GM21528 (cell line): ENCODE results near the gene PARVG.

Source experiments
- ATAC-seq: cut with Tn5 transposase; IDR thresholded peaks from one replicate; pipeline ENCODE4 v1.9.1; 2021; ENCODE audit warnings: mild to moderate bottlenecking, moderate library complexity; ENCODE audit not compliant: unreplicated experiment, low FRiP score

PARVG gene

GRCh38 chr22:44179196-44179988, 1.3 kb upstream of the PARVG start:
- ATAC-seq, result no peak

- no peak for ATAC-seq
Measured at GRCh38 chr22:44179989-44180705, 578 bp upstream of the PARVG start.

GRCh38 chr22:44181033-44181911, 547 bp downstream of the PARVG start:
- no peak for ATAC-seq

GRCh38 chr22:44181912-44182587, 1.3 kb downstream of the PARVG start:
- ATAC-seq, result no peak

DNA sequence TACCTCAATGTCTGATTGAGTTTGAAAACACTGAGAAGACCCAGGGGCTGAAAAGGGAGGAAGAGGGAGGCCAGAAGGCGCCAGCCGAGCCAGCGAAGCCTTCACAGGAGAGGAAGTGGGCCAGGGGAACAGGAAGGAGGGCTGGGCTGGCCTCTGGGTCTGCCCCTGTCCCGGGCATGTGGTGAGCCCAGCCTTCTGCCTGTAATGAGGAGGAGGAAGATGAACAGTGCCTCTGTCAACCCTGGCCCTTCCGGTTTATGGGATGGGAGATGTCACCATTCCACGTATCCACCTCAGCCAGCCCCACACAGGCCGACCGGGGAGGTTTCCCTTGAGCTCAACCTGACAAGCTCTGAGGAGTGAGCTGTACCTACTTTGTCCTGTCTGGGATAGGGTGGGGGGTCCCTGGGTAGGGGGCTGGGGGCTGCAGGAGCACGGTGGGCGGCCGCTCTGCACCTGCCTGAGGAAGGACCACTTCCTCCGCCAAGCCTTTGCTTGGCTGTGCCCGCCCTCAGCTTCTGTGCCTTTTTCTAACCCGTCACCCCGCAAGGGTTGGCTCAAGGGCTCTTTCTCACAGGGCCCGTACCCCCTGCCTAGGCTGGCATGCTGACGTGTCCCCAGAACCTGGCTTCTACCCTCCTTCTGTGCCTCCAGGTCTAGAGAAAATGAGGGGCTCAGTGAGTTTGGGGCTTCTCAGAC, 2.0 kb downstream of the PARVG start:
- no peak for ATAC-seq

GRCh38 chr22:44183287-44183588, 2.5 kb downstream of the PARVG start:
- no peak for ATAC-seq

DNA sequence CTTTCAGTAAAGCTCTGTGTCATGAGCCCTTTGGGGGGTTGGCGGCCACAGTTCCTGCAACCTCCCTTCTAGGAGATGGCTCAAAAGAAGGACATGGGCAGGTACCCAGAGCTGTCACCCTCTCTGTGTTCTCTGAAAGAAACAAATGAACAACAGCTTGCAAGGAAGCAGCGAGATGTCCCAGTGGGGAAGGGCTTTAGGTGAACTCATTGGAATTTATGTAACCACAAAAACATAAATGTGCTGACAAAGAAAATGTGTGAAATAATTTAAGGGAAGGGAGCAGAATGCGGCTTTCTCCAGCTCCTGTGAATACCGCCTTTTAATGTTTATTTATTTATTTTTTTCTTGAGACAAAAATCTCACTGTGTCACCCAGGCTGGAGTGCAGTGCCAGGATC, 3.3 kb downstream of the PARVG start:
- no peak for ATAC-seq

DNA sequence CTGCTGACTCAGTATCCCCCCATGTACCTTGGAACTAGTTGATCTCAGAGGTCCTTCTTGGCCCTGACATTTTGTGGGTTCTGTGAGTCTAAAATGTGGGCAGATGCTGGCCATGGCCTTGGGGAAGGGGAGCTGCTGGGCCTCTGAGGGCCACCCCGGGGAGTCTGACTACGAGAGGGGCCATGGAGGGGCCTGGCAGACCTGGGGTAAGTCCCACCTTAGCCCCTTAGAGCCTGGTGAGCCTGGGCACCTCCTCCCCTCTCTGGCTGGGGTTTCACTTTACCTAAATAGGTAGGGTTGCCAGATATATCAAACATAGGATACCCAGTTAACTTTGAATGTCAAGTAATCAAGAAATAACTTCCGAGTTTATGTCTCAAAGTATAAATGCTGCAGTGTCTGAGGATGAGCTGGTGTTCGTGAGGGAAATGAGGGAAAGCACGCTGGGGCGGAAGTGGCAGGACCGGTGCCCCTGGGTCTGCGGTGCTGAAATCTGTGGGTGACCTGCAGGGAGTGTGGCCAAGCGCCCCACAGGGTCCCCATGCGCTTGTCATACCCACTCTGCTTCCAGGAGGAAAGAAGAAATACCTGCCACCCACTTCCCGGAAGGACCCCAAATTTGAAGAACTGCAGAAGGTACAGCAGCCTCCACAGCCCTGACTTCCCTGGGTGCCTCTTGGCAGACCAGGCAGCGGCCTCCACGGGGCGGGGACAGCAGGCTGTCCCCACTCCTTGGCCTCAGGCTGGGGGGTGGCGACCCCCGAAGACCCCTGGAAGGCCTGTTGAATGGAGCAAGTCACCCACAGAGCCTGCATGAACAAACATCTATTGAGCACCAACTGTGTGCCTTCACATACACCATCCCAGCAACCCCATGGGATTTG, 4.8 kb downstream of the PARVG start:
- ATAC-seq, result no peak

DNA sequence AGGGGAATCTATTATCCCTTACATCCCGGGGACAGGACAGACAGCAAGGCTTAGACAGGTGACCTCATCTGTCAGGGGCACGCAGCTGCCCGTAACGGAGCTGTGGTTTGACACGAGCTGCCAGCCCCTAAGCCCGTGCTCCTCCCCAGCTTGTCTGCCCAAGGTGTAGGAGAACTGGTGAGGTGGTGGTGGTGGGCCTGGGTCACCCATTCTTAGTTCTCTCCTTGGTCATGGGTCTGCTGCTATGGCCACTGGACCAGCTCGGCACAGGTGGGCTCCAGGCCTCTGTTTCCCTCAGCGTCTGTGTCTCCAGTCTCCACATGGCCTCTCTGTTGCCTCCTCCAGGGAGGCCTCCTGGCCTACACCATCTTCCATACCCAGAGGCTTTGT, 5.4 kb downstream of the PARVG start:
- no peak for ATAC-seq

- no peak for ATAC-seq
Measured at GRCh38 chr22:44186737-44187136, 6.0 kb downstream of the PARVG start.

- ATAC-seq, result no peak
Measured at GRCh38 chr22:44187652-44188230, 7.0 kb downstream of the PARVG start.

DNA sequence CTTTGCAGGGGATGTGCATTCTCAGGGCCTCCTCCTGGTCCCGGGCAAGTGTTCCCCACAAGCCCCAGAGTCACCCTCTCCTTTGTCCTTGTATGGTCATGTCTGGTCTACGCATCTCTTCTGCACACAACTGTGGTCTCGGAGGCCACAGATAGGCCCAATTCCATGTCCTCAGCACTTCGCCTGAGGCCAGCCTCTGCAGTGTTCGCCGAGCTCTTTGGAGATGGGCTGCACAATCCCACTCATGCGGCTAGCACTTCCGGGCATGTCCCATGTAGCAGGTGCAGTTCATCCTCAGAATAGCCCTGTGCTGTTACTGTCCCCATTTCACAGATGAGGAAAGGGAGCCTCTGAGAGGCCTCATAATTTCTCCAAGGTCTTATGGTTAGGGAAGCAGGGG, 7.6 kb downstream of the PARVG start:
- no peak for ATAC-seq

GRCh38 chr22:44188986-44189630, 8.4 kb downstream of the PARVG start:
- ATAC-seq, result no peak

DNA sequence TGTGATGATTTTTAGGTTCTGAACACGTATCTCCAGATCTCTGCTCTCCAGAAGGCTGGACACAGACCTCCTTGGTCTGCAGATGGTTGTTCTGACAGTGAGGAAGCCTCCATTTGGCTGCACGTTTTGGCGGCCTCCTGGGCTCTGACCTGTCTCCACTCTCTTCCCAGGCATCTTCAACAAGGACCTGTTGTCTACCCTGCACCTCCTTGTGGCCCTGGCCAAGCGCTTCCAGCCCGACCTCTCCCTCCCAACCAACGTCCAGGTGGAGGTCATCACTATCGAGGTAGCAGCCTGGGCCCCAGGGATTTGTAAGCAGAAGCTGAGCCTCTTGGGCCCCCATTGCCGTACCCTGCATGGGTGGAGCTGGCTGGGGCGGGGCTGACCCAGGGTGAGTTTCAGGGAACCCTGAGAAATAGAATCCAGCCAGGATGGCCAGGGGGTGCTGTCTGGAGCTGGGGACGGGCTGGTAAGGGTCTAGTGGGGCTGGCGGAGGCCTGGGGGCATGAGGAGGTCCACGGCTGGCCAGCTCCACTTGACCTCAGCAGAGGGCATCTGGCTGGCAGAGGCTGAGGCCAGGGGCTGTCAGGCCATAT, 9.8 kb downstream of the PARVG start:
- ATAC-seq, result no peak

GRCh38 chr22:44191036-44191454, 10.3 kb downstream of the PARVG start:
- ATAC-seq, result no peak

DNA sequence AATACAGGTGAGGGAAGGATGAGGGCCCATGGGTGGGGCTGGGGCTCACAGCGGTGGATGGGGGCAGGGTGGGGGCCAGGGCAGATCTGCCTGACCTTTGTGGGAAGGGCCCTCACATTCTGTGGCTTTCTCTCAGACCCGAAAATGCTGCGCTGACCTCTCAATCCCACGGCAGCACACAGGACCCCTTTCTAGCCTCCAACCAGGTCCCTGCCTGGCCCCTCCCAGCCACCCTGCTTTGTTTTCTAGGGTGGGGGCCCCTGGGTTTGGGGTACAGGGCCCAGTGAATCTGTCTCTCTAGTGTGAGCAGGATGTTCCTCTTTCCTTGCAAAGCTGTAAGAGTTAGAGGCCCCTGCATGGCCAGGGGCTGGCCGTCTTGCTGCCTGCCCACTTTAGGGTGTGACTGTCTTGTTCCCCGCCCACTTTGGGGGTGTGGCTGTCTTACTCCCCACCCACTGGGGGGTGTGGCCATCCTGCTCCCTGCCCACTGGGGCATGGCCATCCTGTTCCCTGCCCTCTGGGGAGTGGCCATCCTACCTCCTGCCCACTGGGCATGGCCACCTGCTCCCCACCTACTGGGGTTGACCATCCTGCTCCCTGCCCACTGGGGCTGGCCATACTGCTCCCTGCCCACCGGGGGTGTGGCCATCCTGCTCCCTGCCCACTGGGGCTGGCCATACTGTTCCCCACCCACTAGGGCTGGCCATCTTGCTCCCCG, 11.5 kb downstream of the PARVG start:
- ATAC-seq, result no peak

DNA sequence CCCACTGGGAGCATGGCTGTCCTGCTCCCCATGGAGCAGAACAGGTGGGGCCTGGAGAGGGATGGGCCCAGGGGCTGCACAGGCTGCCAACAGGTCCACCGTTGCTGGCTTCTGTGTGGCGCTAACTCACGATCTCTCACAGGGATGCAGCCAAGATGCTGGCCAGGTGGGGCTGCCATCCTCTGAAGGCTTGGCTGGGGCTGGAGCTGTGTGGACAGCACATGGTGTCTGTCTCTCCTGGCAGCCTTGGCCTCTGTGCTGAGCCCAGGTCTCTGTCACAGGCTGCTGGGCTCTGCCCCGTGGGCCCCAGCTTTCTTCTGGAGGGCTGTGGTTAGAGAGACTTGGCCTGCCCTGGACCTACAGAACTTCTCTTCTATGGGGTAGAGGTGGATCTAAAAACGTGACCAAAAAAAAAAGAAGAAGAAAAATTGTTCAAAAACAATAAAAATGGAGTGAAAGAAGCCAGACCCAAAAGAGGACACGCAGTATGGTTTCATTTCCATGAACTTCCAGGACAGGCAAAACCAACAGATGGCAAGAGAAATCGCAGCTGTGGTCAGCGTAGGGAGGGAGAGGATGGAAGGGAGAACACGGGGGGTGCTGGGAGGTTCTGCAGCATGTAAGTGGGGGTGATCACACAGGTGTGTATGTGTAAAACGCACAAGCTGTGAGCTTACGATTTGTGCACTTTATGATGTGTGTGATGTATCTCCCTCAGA, 12.2 kb downstream of the PARVG start:
- ATAC-seq, result no peak
